ENCODE measurements around the gene ILDR2.

GRCh38 chr1:166914111-166914510 lies 61.2 kb downstream of the ILDR2 start:
- TF ChIP-seq CTCF (IDR thresholded peaks at IDR 0.05; ENCODE audit: insufficient read depth, low read length), result no peak
- TF ChIP-seq REST (IDR thresholded peaks at IDR 0.05; ENCODE audit: insufficient replicate concordance, low read depth), result no peak
- TF ChIP-seq SPI1 (IDR thresholded peaks at IDR 0.05; ENCODE audit: borderline replicate concordance, low read depth), result no peak
- no peak for TF ChIP-seq GABPA (IDR thresholded peaks at IDR 0.05; ENCODE audit: low read depth)
